GM21390 (cell line): ENCODE results near the gene RNF149.
A peak's percentile ranks its signal among the peaks of the same experiment; 100 is the strongest.

ENCODE experiments used
- ATAC-seq: cut with Tn5 transposase; IDR thresholded peaks from one replicate; pipeline ENCODE4 v1.9.1; 2021; ENCODE audit not compliant: unreplicated experiment

RNF149 gene

GRCh38 chr2:101299604-101300003, 8.9 kb downstream of the RNF149 start:
- no peak for ATAC-seq

- ATAC-seq = no peak
Measured at GRCh38 chr2:101297383-101297782, 11.1 kb downstream of the RNF149 start.

GRCh38 chr2:101296371-101296770, 12.1 kb downstream of the RNF149 start:
- no peak for ATAC-seq

- no peak for ATAC-seq
Measured at GRCh38 chr2:101295895-101296294, 12.6 kb downstream of the RNF149 start.

GRCh38 chr2:101294861-101295260, 13.6 kb downstream of the RNF149 start:
- ATAC-seq = no peak

- no peak for ATAC-seq
Measured at GRCh38 chr2:101293544-101293943, 15.0 kb downstream of the RNF149 start.

GRCh38 chr2:101291973-101292372, 16.5 kb downstream of the RNF149 start:
- peak; percentile 72 for ATAC-seq

- ATAC-seq = no peak
Measured at GRCh38 chr2:101290711-101291110, 17.8 kb downstream of the RNF149 start.

GRCh38 chr2:101287303-101287702, 21.2 kb downstream of the RNF149 start:
- no peak for ATAC-seq

GRCh38 chr2:101286684-101287083, 21.8 kb downstream of the RNF149 start:
- no peak for ATAC-seq

- no peak for ATAC-seq
Measured at GRCh38 chr2:101282980-101283379, 25.5 kb downstream of the RNF149 start.

- ATAC-seq = no peak
Measured at GRCh38 chr2:101281482-101281881, 27.0 kb downstream of the RNF149 start.

- no peak for ATAC-seq
Measured at GRCh38 chr2:101278925-101279324, 29.6 kb downstream of the RNF149 start.

GRCh38 chr2:101277111-101277510, 31.4 kb downstream of the RNF149 start:
- no peak for ATAC-seq

- ATAC-seq = no peak
Measured at GRCh38 chr2:101274142-101274541, 34.4 kb downstream of the RNF149 start.

- no peak for ATAC-seq
Measured at GRCh38 chr2:101273056-101273455, 35.4 kb downstream of the RNF149 start.

- peak; percentile 77 for ATAC-seq
Measured at GRCh38 chr2:101272045-101272784, 36.3 kb downstream of the RNF149 start.

- no peak for ATAC-seq
Measured at GRCh38 chr2:101270700-101271259, 37.7 kb downstream of the RNF149 start.

GRCh38 chr2:101267671-101268656, 40.5 kb downstream of the RNF149 start:
- ATAC-seq = peak; percentile 43

- no peak for ATAC-seq
Measured at GRCh38 chr2:101265893-101266499, 42.5 kb downstream of the RNF149 start.

GRCh38 chr2:101264360-101264939, 44.1 kb downstream of the RNF149 start:
- no peak for ATAC-seq
